Forelimb muscle (tissue), 1 donor: ENCODE data around the gene EME1. TPM values are rescaled to one million over a fixed set of nuclear protein-coding genes. Genes with fewer than 3 reads are reported as not detected.

Experiments used
- DNase-seq: peaks from one replicate; pipeline ENCODE4 v3.0.0-alpha.2; 2013; ENCODE audit warnings: low read depth
- polyA plus RNA-seq: library from polyadenylated mRNA; unstranded; fragments of 120-200 nt; gene quantifications from one replicate; pipeline ENCODE4 v1.2.1, GENCODE V29; 2013; ENCODE audit not compliant: insufficient read length

Gene EME1
- polyA plus RNA-seq, 1 donor = 4.8 TPM

- DNase-seq = no peak
Observed at GRCh38 chr17:50348522-50349242, 24.3 kb upstream of the EME1 start.

GRCh38 chr17:50349243-50349600 is 23.8 kb upstream of the EME1 start:
- no peak for DNase-seq

- DNase-seq = no peak
Observed at GRCh38 chr17:50350733-50351132, 22.3 kb upstream of the EME1 start.

- no peak for DNase-seq
Observed at GRCh38 chr17:50352072-50352692, 20.8 kb upstream of the EME1 start.

- DNase-seq = no peak
Observed at GRCh38 chr17:50352693-50353599, 20.1 kb upstream of the EME1 start.

- no peak for DNase-seq
Observed at GRCh38 chr17:50353600-50354195, 19.3 kb upstream of the EME1 start.

- DNase-seq = no peak
Observed at GRCh38 chr17:50354198-50354597, 18.8 kb upstream of the EME1 start.

GRCh38 chr17:50354776-50355175 is 18.3 kb upstream of the EME1 start:
- DNase-seq = no peak

- no peak for DNase-seq
Observed at GRCh38 chr17:50355336-50355700, 17.7 kb upstream of the EME1 start.

GRCh38 chr17:50355701-50356341 is 17.2 kb upstream of the EME1 start:
- DNase-seq = no peak

GRCh38 chr17:50356418-50356817 is 16.6 kb upstream of the EME1 start:
- no peak for DNase-seq

GRCh38 chr17:50356892-50357510 is 16.0 kb upstream of the EME1 start:
- DNase-seq = no peak

- no peak for DNase-seq
Observed at GRCh38 chr17:50358177-50358576, 14.9 kb upstream of the EME1 start.

GRCh38 chr17:50359005-50359699 is 13.9 kb upstream of the EME1 start:
- no peak for DNase-seq

GRCh38 chr17:50359998-50360461 is 13.0 kb upstream of the EME1 start:
- no peak for DNase-seq

GRCh38 chr17:50360486-50361115 is 12.4 kb upstream of the EME1 start:
- no peak for DNase-seq

- DNase-seq = peak; percentile 20
Observed at GRCh38 chr17:50361561-50362480, 11.2 kb upstream of the EME1 start.

GRCh38 chr17:50362661-50363060 is 10.4 kb upstream of the EME1 start:
- no peak for DNase-seq
